Neutrophil (primary cell): ENCODE measurements around the gene PDZRN4.

Experiments
- H3K27ac ChIP-seq: fragments of 200-600 bp; sonication (generic); 2 replicates; pipeline ENCODE4 v1.5.1; 2016; ENCODE audit warnings: mild to moderate bottlenecking, moderate library complexity
- H3K27me3 ChIP-seq: fragments of 200-600 bp; sonication (generic); 2 replicates; pipeline ENCODE4 v1.6.0; 2016; ENCODE audit warnings: mild to moderate bottlenecking
- H3K36me3 ChIP-seq: fragments of 200-600 bp; sonication (generic); 2 replicates; pipeline ENCODE4 v1.5.1; 2017
- H3K4me1 ChIP-seq, 2 experiments: fragments of 200-600 bp in 1 of 2; sonication (generic) in 1 of 2; 1 replicate in 1 of 2; 2 replicates in 1 of 2; pipeline versions ENCODE4 v1.5.1 to v1.6.1; 2013 to 2016; ENCODE audit warnings: low read depth in 1 of 2, low read length in 1 of 2, mild to moderate bottlenecking in 1 of 2, moderate library complexity in 1 of 2; ENCODE audit not compliant: control insufficient read depth in 1 of 2, insufficient read depth in 1 of 2
- H3K4me3 ChIP-seq, 2 experiments: fragments of 200-600 bp in 1 of 2; sonication (generic) in 1 of 2; 1 replicate in 1 of 2; 2 replicates in 1 of 2; pipeline ENCODE4 v1.5.1; 2013 to 2016; ENCODE audit warnings: low read depth in 1 of 2, low read length in 1 of 2, mild to moderate bottlenecking in 1 of 2, moderate library complexity in 1 of 2
- H3K9me3 ChIP-seq: fragments of 200-600 bp; sonication (generic); 2 replicates; pipeline ENCODE4 v1.5.1; 2016
- CTCF ChIP-seq: fragments of 200-600 bp; sonication (generic); IDR thresholded peaks from 2 replicates; pipeline ENCODE4 v1.5.1; 2016; ENCODE audit warnings: antibody characterized with exemption

The PDZRN4 gene

GRCh38 chr12:41486718-41487117 is 298.6 kb downstream of the PDZRN4 start:
- Histone ChIP-seq H3K36me3 (no peaks in the 10 kb centered on the region), H3K4me1 (no peaks in the 10 kb centered on the region)
- no peak for TF ChIP-seq CTCF

GRCh38 chr12:41496009-41496408 is 307.9 kb downstream of the PDZRN4 start:
- no peaks in the 10 kb centered on the region for H3K4me1 ChIP-seq
- no peaks in the 10 kb centered on the region for H3K36me3 ChIP-seq
- H3K27me3 ChIP-seq: no peaks in the 10 kb centered on the region
- H3K4me3 ChIP-seq: no peak overlapping the region
- H3K27ac ChIP-seq: no peak overlapping the region
- H3K9me3 ChIP-seq: no peaks in the 10 kb centered on the region
- TF ChIP-seq CTCF: no peak

More at GRCh38 chr12:41486718-41487117, 298.6 kb downstream of the PDZRN4 start:
- Histone ChIP-seq H3K27ac (no peak overlapping the region), H3K9me3 (no peaks in the 10 kb centered on the region), H3K4me3 (no peak overlapping the region), H3K27me3 (no peaks in the 10 kb centered on the region)

DNA sequence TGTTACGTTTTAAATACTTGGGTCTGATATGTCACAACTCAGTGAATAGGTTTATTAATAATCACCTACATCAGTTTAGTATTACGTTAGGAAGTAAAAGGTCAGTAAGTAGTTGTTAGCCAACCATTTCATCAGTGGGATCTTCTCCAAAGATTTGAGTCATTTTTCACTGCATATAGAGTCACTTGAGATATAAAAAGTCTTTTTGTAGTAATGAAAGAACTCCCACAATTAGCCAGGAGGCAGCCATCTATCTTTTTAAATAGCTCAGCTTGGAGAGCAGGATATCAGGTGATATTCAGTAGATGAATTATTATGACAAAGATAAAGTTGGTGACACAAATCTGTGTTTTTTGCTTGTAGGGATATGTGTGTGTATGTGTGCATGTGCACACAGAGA is 309.3 kb downstream of the PDZRN4 start:
- no peaks in the 10 kb centered on the region for H3K9me3 ChIP-seq
- H3K36me3 ChIP-seq: no peaks in the 10 kb centered on the region
- TF ChIP-seq CTCF: no peak
- H3K27ac ChIP-seq: no peak overlapping the region
- no peaks in the 10 kb centered on the region for H3K4me1 ChIP-seq
- no peaks in the 10 kb centered on the region for H3K27me3 ChIP-seq
- H3K4me3 ChIP-seq: no peak overlapping the region

DNA sequence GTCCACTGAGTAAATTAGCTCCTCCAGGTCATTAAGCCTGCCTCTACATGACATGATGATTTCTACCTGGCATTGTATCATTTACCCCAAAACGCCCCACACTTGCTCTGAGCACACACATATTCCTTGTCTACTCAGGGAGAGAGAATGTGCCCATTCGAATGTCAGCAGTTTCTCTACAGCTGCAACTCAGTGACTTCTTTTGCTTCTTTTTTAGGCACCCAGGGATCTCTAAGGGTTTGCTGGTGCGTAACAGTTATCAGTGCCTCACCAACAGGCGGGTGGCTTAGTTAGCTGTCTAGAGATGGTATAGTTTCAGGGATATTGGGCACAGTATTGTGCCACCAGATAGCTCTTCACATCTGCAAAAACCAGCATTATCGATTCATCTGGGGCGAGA is 316.9 kb downstream of the PDZRN4 start:
- Histone ChIP-seq H3K27me3 (no peaks in the 10 kb centered on the region), H3K9me3 (no peaks in the 10 kb centered on the region), H3K4me3 (no peak overlapping the region), H3K36me3 (no peaks in the 10 kb centered on the region), H3K27ac (no peak overlapping the region), H3K4me1 (no peaks in the 10 kb centered on the region)
- no peak for TF ChIP-seq CTCF

GRCh38 chr12:41507286-41507685 is 319.2 kb downstream of the PDZRN4 start:
- no peak overlapping the region for H3K4me3 ChIP-seq
- no peak for TF ChIP-seq CTCF
- H3K27me3 ChIP-seq: no peaks in the 10 kb centered on the region
- no peaks in the 10 kb centered on the region for H3K4me1 ChIP-seq
- no peak overlapping the region for H3K27ac ChIP-seq
- no peaks in the 10 kb centered on the region for H3K36me3 ChIP-seq
- H3K9me3 ChIP-seq: no peaks in the 10 kb centered on the region
